Hepatocyte (in vitro differentiated cells): Measurements from ENCODE around the gene CXCL16.
"Not testable (repeated sequence)": the region's sequence is repeated elsewhere in the genome, so short reads cannot be mapped to it uniquely, and the experiment has no call there.

ENCODE experiments used
- EZH2 ChIP-seq: fragments of 200-600 bp; sonication (generic); IDR thresholded peaks from 2 replicates; pipeline ENCODE4 v1.6.1; 2016; ENCODE audit warnings: antibody characterized with exemption, mild to moderate bottlenecking, borderline replicate concordance
- EZH2phosphoT487 ChIP-seq: fragments of 200-600 bp; sonication (generic); IDR thresholded peaks from one replicate; pipeline ENCODE4 v1.6.1; 2018; ENCODE audit warnings: antibody characterized with exemption, mild to moderate bottlenecking, low read depth, moderate library complexity; ENCODE audit not compliant: unreplicated experiment, severe bottlenecking
- TF ChIP-seq, protein P1 (sequence below): fragments of 200-600 bp; sonication (generic); IDR thresholded peaks from 2 replicates; pipeline ENCODE4 v1.5.1; 2016; ENCODE audit warnings: antibody characterized with exemption, mild to moderate bottlenecking; ENCODE audit not compliant: poor library complexity

DNA sequence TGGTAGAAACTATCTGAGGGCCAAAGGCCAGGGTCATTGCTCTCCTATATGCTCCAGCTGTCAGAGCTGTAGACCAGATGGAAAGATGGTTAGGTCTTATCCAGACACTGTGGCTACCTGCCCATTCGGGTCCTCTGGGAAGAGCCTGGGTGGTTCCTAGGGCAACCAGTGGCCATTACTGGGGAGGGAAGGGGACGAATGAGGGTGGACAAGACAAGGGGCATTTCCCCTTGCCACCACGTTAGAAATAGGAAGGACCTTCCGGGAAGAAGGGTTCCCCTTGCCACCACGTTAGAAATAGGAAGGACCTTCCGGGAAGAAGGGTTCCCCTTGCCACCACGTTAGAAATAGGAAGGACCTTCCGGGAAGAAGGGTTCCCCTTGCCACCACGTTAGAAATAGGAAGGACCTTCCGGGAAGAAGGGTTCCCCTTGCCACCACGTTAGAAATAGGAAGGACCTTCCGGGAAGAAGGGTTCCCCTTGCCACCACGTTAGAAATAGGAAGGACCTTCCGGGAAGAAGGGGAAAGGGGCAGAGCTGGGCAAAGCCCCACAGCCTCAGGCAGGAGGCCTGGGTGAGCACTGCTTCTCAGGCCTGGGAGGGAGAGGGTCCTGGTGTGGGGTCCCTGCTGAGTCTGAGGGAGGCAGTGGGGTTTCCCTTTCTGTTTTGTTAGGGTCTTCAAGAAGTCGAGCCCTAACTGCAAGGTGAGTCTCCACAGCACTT lies 25.2 kb downstream of the CXCL16 start:
- TF ChIP-seq, protein P1, sequence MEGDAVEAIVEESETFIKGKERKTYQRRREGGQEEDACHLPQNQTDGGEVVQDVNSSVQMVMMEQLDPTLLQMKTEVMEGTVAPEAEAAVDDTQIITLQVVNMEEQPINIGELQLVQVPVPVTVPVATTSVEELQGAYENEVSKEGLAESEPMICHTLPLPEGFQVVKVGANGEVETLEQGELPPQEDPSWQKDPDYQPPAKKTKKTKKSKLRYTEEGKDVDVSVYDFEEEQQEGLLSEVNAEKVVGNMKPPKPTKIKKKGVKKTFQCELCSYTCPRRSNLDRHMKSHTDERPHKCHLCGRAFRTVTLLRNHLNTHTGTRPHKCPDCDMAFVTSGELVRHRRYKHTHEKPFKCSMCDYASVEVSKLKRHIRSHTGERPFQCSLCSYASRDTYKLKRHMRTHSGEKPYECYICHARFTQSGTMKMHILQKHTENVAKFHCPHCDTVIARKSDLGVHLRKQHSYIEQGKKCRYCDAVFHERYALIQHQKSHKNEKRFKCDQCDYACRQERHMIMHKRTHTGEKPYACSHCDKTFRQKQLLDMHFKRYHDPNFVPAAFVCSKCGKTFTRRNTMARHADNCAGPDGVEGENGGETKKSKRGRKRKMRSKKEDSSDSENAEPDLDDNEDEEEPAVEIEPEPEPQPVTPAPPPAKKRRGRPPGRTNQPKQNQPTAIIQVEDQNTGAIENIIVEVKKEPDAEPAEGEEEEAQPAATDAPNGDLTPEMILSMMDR, result not testable (repeated sequence)
- TF ChIP-seq EZH2phosphoT487, EZH2: not testable (repeated sequence)
